Spleen (tissue), 7 donors: ENCODE results near the gene ZNF276.

Experiments used
- CTCF ChIP-seq, 11 experiments: fragments of 200-600 bp in 7 of 11; fragments of 450-650 bp in 4 of 11; sonication (generic) in 4 of 11; IDR thresholded peaks in 8 of 11; conservative IDR thresholded peaks in 3 of 11; 1 replicate in 7 of 11; 2 replicates in 4 of 11; pipeline versions ENCODE4 v1.4.0 to v1.8.0; 2016 to 2021; ENCODE audit warnings: antibody characterized with exemption in 11 of 11, inconsistent platforms in 4 of 11, mild to moderate bottlenecking in 1 of 11
- POLR2AphosphoS5 ChIP-seq, 3 donors: sonication (generic); formaldehyde crosslinking; IDR thresholded peaks; one replicate each; pipeline ENCODE4 v1.5.1; 2017; ENCODE audit warnings: antibody characterized with exemption in 3 of 3
- donor health status: DM: no; HTN: no; CAD: no; lungs with moderate emphysema.
- donor health status: DM: no; HTN: no; CAD: no.
- donor health status: DM: no; HTN: no; CAD: no.

DNA sequence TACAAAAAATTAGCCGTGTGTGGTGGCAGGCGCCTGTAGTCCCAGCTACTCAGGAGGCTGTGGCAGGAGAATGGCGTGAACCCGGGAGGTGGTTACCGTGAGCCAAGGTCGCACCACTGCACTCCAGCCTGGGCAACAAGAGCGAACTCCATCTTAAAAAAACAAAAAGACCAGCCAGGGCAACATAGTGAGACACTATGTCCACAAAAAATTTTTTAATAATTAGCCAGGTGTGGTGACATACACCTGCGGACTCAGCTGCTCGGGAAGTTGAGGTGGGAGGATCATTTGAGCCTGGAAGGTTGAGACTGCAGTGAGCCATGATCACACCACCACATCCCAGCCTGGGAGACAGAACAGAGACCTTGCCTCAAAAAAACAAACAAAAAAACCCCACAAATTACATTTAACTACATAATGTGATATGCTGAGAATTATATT is 66.0 kb downstream of the ZNF276 start:
- TF ChIP-seq POLR2AphosphoS5 (IDR thresholded peaks at IDR 0.05) (no peak), CTCF (IDR thresholded peaks at IDR 0.05 in 8 of 11, conservative IDR thresholded peaks at IDR 0.05 in 3 of 11) (no peak)
